K562 (cell line): Measurements from ENCODE around the gene RNF103. TPM values are rescaled to one million over a fixed set of nuclear protein-coding genes. Genes with fewer than 3 reads are reported as not detected.

Experiments used
- ATAC-seq: fragments of 200-7000 bp; cut with Tn5 transposase; 3 replicates; pipeline ENCODE4 v1.9.1; 2020; ENCODE audit warnings: moderate library complexity
- BruUV-seq: library from RNA; stranded (reverse); fragments of 400-500 nt; replicated peaks from 2 replicates; lab custom pipeline; 2021; lab: Mats Ljungman, UMichigan
- CTCF ChIA-PET: fragments of 300-600 bp; formaldehyde crosslinking; extraction: SDS; loops from one replicate; lab custom pipeline; 2021; ENCODE audit warnings: low intra/inter-chr PET ratio; lab: Yijun Ruan, JAX
- POLR2A ChIA-PET: fragments of 300-600, 350-650 bp; sonication (Branson Sonifier 250); formaldehyde crosslinking; extraction: SDS; loops from one replicate; lab custom pipeline; 2021; ENCODE audit warnings: antibody characterized with exemption, inconsistent platforms; lab: Yijun Ruan, JAX
- DNase-seq, 4 experiments: peaks; one replicate each; pipeline versions ENCODE4 v3.0.0 to v3.0.0-alpha.2; 2011 to 2018; ENCODE audit warnings: low spot score in 3 of 4, mixed read lengths in 3 of 4; ENCODE audit errors: extremely low read depth in 1 of 4
- FAIRE-seq: peaks from 2 replicates; lab custom pipeline; 2011; peaks lifted over from hg19 to GRCh38; lab: Jason Lieb, UNC
- H2AFZ ChIP-seq: 2 replicates; pipeline ENCODE4 v1.6.0; 2011; ENCODE audit warnings: low read depth, low read length, control low read depth, inconsistent platforms
- H3K27ac ChIP-seq: fragments of 200-600 bp; 3 replicates; pipeline ENCODE4 v1.8.0; 2011; ENCODE audit warnings: low read depth, mild to moderate bottlenecking, control low read depth, inconsistent platforms, low read length, moderate library complexity, mixed read lengths; ENCODE audit errors: extremely low read depth
- H3K27me3 ChIP-seq, 2 experiments: fragments of 300-600 bp in 1 of 2; 2 replicates in 1 of 2; 3 replicates in 1 of 2; pipeline versions ENCODE4 v1.6.0 to v1.8.0; 2011; ENCODE audit warnings: inconsistent platforms in 2 of 2, low read length in 2 of 2, mild to moderate bottlenecking in 1 of 2, mixed read lengths in 1 of 2, moderate library complexity in 1 of 2; ENCODE audit not compliant: control insufficient read depth in 2 of 2, insufficient read depth in 2 of 2
- H3K36me3 ChIP-seq: fragments of 300-600 bp; 3 replicates; pipeline ENCODE4 v1.8.0; 2011; ENCODE audit warnings: mild to moderate bottlenecking, low read length, inconsistent platforms; ENCODE audit not compliant: control insufficient read depth, insufficient read depth
- H3K4me1 ChIP-seq, 2 experiments: fragments of 200-600 bp in 1 of 2; replicated peaks in 1 of 2; 2 replicates in 1 of 2; 3 replicates in 1 of 2; pipeline versions ENCODE4 v1.5.1 to v1.8.0; 2011; ENCODE audit warnings: inconsistent platforms in 2 of 2, low read length in 2 of 2, mild to moderate bottlenecking in 1 of 2, mixed read lengths in 1 of 2, moderate library complexity in 1 of 2; ENCODE audit not compliant: control insufficient read depth in 2 of 2, insufficient read depth in 2 of 2
- H3K4me2 ChIP-seq: 2 replicates; pipeline ENCODE4 v1.6.1; 2011; ENCODE audit warnings: low read length, control low read depth, inconsistent platforms, mixed read lengths; ENCODE audit not compliant: insufficient read depth
- H3K4me3 ChIP-seq: fragments of 200-600 bp; sonication (generic), shearing (Covaris generic); 2 replicates; pipeline ENCODE4 v1.5.1; 2016; ENCODE audit warnings: control low read depth, inconsistent platforms
- H3K79me2 ChIP-seq: fragments of 200-600 bp; 3 replicates; pipeline ENCODE4 v1.8.0; 2011; ENCODE audit warnings: low read length, inconsistent platforms; ENCODE audit not compliant: control insufficient read depth, insufficient read depth
- H3K9ac ChIP-seq, 2 experiments: 2 replicates each; pipeline versions ENCODE4 v1.6.0 to v1.6.1; 2011; ENCODE audit warnings: low read depth in 2 of 2, low read length in 2 of 2, control low read depth in 1 of 2, inconsistent platforms in 1 of 2, mild to moderate bottlenecking in 1 of 2, mixed read lengths in 1 of 2; ENCODE audit not compliant: insufficient read depth in 1 of 2
- H3K9me1 ChIP-seq: one replicate; pipeline ENCODE4 v1.6.0; 2011; ENCODE audit warnings: inconsistent platforms, mild to moderate bottlenecking, low read length, moderate library complexity; ENCODE audit not compliant: control insufficient read depth, insufficient read depth
- H3K9me3 ChIP-seq: replicated peaks from 2 replicates; pipeline ENCODE4 v1.5.1; 2011; ENCODE audit warnings: low read depth, low read length, inconsistent platforms; ENCODE audit not compliant: control insufficient read depth, insufficient read depth
- H4K20me1 ChIP-seq: replicated peaks from 2 replicates; pipeline ENCODE4 v1.6.1; 2011; ENCODE audit warnings: low read length, inconsistent platforms, mixed read lengths; ENCODE audit not compliant: control insufficient read depth, insufficient read depth
- E2F3 ChIP-seq: fragments of 250-450 bp; sonication (Bioruptor Pico); IDR thresholded peaks from 2 replicates; pipeline ENCODE4 v1.4.0; 2020; ENCODE audit warnings: mild to moderate bottlenecking
- E2F5 ChIP-seq: sonication (generic); formaldehyde crosslinking; IDR thresholded peaks from 2 replicates; pipeline ENCODE4 v1.8.0; 2022; ENCODE audit warnings: mild to moderate bottlenecking, missing genetic modification reagents
- FOXK2 ChIP-seq, 2 experiments: fragments of 450-650 bp; IDR thresholded peaks in 1 of 2; conservative IDR thresholded peaks in 1 of 2; 2 replicates each; pipeline ENCODE4 v1.6.1; 2016; ENCODE audit warnings: low read depth in 2 of 2, mild to moderate bottlenecking in 1 of 2
- IRF2 ChIP-seq: sonication (generic); formaldehyde crosslinking; IDR thresholded peaks from 2 replicates; pipeline ENCODE4 v1.8.1; 2022; ENCODE audit warnings: mild to moderate bottlenecking, missing genetic modification reagents
- MAFK ChIP-seq: IDR thresholded peaks from 2 replicates; pipeline ENCODE4 v1.6.1; 2011; ENCODE audit warnings: low read length, improper control_type of control experiment
- NFXL1 ChIP-seq: fragments of 450-650 bp; formaldehyde crosslinking; IDR thresholded peaks from 2 replicates; pipeline ENCODE4 v1.4.0; 2021; ENCODE audit warnings: mild to moderate bottlenecking
- POLR2H ChIP-seq: IDR thresholded peaks from 2 replicates; pipeline ENCODE4 v1.6.1; 2016; ENCODE audit warnings: missing genetic modification characterization, low read depth, mild to moderate bottlenecking, control low read depth, missing compliant biosample characterization, moderate library complexity
- RFX1 ChIP-seq: fragments of 450-650 bp; IDR thresholded peaks from 2 replicates; pipeline ENCODE4 v1.6.1; 2016; ENCODE audit warnings: mild to moderate bottlenecking, moderate library complexity
- SMARCE1 ChIP-seq: fragments of 450-650 bp; IDR thresholded peaks from 2 replicates; pipeline ENCODE4 v1.7.1; 2016; ENCODE audit warnings: mild to moderate bottlenecking
- SNAPC5 ChIP-seq: fragments of 250-450 bp; sonication (Bioruptor Pico); IDR thresholded peaks from 2 replicates; pipeline ENCODE4 v1.8.0; 2021; ENCODE audit warnings: moderate library complexity, mild to moderate bottlenecking, inconsistent platforms
- TARDBP ChIP-seq: fragments of 450-650 bp; IDR thresholded peaks from 2 replicates; pipeline ENCODE4 v1.6.1; 2016
- TBP ChIP-seq: optimal IDR thresholded peaks from 2 replicates; pipeline ENCODE3; 2011; ENCODE audit warnings: low read depth, low read length, improper control_type of control experiment
- THAP7 ChIP-seq: fragments of 250-450 bp; sonication (Bioruptor Pico); IDR thresholded peaks from 2 replicates; pipeline ENCODE4 v1.5.0; 2021
- YBX1 ChIP-seq: fragments of 450-650 bp; IDR thresholded peaks from 2 replicates; pipeline ENCODE4 v1.7.1; 2016; ENCODE audit warnings: mild to moderate bottlenecking
- ZFP91 ChIP-seq: sonication (generic); formaldehyde crosslinking; IDR thresholded peaks from 2 replicates; pipeline ENCODE4 v1.8.0; 2022; ENCODE audit warnings: mild to moderate bottlenecking, missing genetic modification reagents
- ZNF134 ChIP-seq: fragments of 250-450 bp; sonication (Bioruptor Pico); conservative IDR thresholded peaks from 2 replicates; pipeline ENCODE4 v1.4.0; 2020
- ZNF551 ChIP-seq: fragments of 250-450 bp; sonication (Bioruptor Pico); IDR thresholded peaks from 2 replicates; pipeline ENCODE4 v1.5.0; 2021; ENCODE audit warnings: mild to moderate bottlenecking, moderate library complexity
- ZNF695 ChIP-seq: fragments of 450-650 bp; formaldehyde crosslinking; IDR thresholded peaks from 2 replicates; pipeline ENCODE4 v1.4.0; 2020; ENCODE audit warnings: mild to moderate bottlenecking, moderate library complexity
- WGBS: fragments of 100-300 bp; shearing (Covaris generic); methylation state at CpG from one replicate; pipeline ENCODE4 v1.1.6; 2016; ENCODE audit warnings: low coverage, mixed read lengths; ENCODE audit not compliant: insufficient coverage; ENCODE audit errors: missing lambda C conversion rate; 5-methylcytosine and 5-hydroxymethylcytosine counted together
- in situ Hi-C: fragments of 300-500 bp; cut with MboI; formaldehyde crosslinking; loops from 4 replicates; pipeline ENCODE4 v1.15.0; 2018; ENCODE audit warnings: inconsistent platforms, mixed read lengths
- intact Hi-C: fragments of 100-400 bp; cut with micrococcal nuclease; formaldehyde crosslinking; loops from 2 replicates; pipeline ENCODE4 v1.14.2; 2022
- polyA plus RNA-seq, 8 experiments: library from polyadenylated mRNA; depleted of rRNA in 4 of 8; stranded (reverse) in 5 of 8; unstranded in 3 of 8; fragments of >200 nt; fragmentation: Nextera tagmentation in 2 of 8; fragmentation: Illumina TruSeq in 1 of 8; extraction: Ambion mirVana in 2 of 8; extraction: Trizol in 1 of 8; gene quantifications; 2 replicates each; pipeline versions ENCODE4 v1.2.1 to v1.2.3, GENCODE V29; 2011 to 2014; ENCODE audit warnings: inconsistent platforms in 1 of 8, missing spikeins in 1 of 8
- total RNA-seq, 7 experiments: library from RNA; depleted of rRNA in 6 of 7; stranded (reverse); fragments of >200 nt in 6 of 7; fragmentation: Illumina TruSeq in 2 of 7; extraction: Trizol in 2 of 7; gene quantifications; 2 replicates each; pipeline versions ENCODE4 v1.2.1 to v1.2.3, GENCODE V29; 2011 to 2021; ENCODE audit warnings: low replicate concordance in 1 of 7

The RNF103 gene
- total and polyA plus RNA-seq, 9 of the 15 experiments (the other 6 are each of a cell fraction or from before 2014, with no cell fraction given): 1.2 to 6.8 (median 4.6) TPM

- 0 out of 5 replicates have a peak, but pooled peaks cover 0 to 3% of the 10 kb centered on the region in 2 experiments for H3K4me1 ChIP-seq
- no peaks in the 10 kb centered on the region for H3K9me3 ChIP-seq
- H3K27ac ChIP-seq: no peak overlapping the region
- WGBS: 26% methylated on average over 4 of the region's 5 CpGs
- BruUV-seq: no TSS peak
- H3K4me3 ChIP-seq: no peak overlapping the region
- no peak overlapping the region for H3K4me2 ChIP-seq
- in situ Hi-C loops: loop anchor here (5.0 kb wide), 1 partner anchor 49 kb away; no protein-coding TSS in a partner anchor
- H2AFZ ChIP-seq: no peak overlapping the region
- TF ChIP-seq E2F5 (CRISPR knock-in tag) (no peak), RFX1 (no peak), E2F3 (CRISPR knock-in tag) (no peak), SNAPC5 (CRISPR knock-in tag) (no peak), NFXL1 (CRISPR knock-in tag) (no peak), YBX1 (no peak), ZNF134 (CRISPR knock-in tag) (no peak), TBP (no peak), MAFK (no peak), ZNF551 (CRISPR knock-in tag) (no peak), ZFP91 (CRISPR knock-in tag) (no peak), SMARCE1 (no peak), ZNF695 (CRISPR knock-in tag) (no peak), POLR2H (tag) (no peak), THAP7 (CRISPR knock-in tag) (no peak), FOXK2 (conservative IDR thresholded peaks at IDR 0.05 in 1 of 2, IDR thresholded peaks at IDR 0.05 in 1 of 2; ENCODE audit: low read depth in 2 of 2) (no peak), TARDBP (no peak), IRF2 (no peak)
- FAIRE-seq: no peak
- H3K9me1 ChIP-seq: no peaks in the 10 kb centered on the region
- no peak for DNase-seq
- H3K9ac ChIP-seq: no peak overlapping the region
- intact Hi-C loops: no loop called here
- no peaks in the 10 kb centered on the region for H3K36me3 ChIP-seq
- H3K79me2 ChIP-seq: no peaks in the 10 kb centered on the region
- H3K27me3 ChIP-seq: no peaks in the 10 kb centered on the region
- ATAC-seq: no peak
- ChIA-PET CTCF (no interaction called here), POLR2A (interaction anchor here (0.6 to 1.0 kb wide), 3 partner anchors 11 to 401 kb away, joined by 3 to 4 read pairs (median 3); no protein-coding TSS in a partner anchor)
- H4K20me1 ChIP-seq: no peaks in the 10 kb centered on the region
Observed at GRCh38 chr2:86633155-86633651, 9.5 kb upstream of the RNF103 start.
